Measurements from ENCODE around the gene VSTM4. TPM values are rescaled to one million over a fixed set of nuclear protein-coding genes. Genes with fewer than 3 reads are reported as not detected.

Gene VSTM4
- polyA plus RNA-seq, 1 donor, result 15.8 TPM

DNA sequence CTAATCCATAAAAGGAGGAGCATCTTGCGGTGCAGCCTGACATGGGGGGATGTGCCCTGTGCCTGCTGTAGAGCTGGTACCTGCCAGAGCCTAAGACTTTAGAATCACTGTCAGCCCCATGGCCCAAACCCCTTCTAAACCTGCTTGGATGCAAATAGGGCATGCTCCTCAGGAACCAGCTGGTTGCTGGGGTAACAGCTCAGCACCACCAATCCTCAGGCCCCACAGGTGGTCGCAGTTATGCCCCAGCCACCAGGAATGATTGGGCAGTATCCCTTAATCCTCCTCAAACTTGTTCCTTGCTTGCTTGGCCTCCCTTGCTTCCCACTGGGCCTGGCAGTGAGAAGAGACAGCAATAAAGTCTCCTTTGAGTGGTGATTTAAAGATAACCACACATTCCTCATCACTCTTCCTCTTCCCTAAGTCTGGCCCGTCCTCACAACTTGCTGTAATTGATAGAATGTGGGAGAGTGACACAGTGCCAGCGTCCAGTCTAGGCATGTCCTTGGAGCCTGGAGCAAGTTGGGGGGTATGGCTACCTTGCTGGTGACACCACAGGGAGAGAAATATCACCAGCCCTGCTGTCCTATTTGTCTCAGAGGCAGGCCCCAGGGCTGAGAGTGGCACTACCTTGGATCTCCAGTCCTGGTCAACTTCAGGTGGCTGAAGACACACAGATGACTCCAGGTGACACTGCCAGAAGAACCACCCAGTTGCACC, 43.0 kb downstream of the VSTM4 start:
- DNase-seq, result no peak

DNA sequence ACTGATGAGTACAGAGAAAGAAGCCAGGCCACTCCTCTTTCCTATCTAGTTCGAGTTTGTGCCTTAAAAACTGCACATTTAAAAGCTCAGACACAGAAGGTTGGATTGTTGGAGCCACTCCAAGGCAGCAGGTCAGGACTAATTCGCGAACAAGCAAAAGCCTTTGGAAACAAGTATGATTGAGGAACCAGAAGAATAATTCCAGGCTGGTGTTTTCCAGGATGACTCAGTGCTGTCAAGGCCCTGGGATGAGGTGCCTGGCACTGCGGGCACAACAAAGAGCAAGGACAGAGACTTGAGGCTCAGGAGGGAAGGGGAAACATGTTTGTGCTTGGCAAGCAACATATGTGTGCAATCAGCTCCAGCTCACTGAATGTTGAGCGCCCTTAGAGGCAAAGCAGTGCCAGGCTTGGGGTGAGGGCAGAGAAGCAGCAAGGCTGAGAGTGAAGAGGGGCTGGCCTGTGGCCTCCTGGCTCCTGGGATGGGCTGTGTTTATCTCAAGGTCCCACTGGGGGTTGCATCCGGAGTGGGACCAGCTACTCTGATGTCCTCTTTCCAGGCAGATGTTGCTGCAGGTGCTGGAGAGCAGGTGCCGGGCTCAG, 44.1 kb downstream of the VSTM4 start:
- DNase-seq, result no peak

DNA sequence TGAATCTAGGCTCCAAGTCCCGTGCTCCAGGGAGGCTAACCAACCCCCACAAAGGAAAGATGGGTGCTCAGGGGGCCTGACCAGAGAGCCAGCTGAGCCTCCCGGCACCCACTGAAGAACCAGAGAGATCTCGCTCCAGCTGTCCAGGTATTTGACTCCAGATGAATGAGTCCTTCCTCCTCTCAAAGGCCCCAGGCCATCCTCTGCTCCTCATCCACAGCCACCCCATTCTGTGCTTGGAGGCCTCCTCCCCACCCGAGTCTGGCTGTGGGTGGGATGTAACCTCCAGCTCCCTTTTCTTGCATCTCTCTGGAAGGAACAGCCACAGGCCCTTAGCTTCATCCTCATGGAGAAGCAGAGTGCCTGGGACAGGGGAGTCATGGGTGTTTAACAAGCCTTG, 44.6 kb downstream of the VSTM4 start:
- no peak for DNase-seq

DNA sequence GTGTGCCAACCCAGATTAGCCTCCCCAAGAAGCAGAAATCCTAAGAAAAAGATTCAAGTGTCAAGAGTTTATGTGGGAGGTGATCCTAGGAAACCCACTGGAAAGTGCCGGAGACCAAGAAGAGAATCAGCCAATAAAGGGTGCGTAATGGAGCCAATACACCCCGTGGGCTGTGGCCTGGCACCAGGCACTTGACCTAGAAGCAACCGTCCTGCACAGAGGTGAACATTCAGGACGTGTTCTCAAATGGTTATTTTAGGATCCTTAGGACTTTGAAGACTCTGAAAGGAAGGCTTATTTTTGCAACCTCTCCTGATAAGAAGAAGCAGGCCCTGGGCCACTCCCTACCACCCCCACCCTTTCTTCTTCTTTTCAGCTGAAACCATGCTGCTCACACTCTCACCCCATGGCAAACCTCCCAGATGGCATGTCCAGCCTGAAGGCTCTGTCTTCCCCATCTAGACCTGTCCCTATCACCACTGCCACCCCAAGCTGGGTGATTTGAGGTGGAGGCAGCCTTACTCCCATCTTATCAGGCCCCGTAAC, 46.6 kb downstream of the VSTM4 start:
- DNase-seq, result no peak

DNA sequence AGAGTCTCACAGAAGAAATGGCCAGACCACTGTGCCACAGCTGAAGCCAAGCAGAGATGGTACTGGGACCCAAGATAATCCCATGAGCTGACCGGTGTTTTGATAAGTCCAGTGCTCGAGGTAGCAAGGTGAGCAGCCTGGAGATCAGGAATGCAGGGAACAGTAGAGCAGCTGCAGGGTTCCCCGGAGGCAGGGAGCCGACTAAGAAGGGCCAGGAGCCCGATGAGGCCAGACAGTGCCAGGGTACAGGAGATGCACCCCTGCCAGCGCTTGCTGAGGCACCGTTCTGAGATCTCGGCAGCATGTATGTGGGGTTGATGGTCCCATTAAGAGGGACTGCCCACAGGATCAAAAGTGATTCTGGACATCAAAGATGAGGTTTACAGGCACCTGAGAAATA, 47.1 kb downstream of the VSTM4 start:
- DNase-seq, result no peak

DNA sequence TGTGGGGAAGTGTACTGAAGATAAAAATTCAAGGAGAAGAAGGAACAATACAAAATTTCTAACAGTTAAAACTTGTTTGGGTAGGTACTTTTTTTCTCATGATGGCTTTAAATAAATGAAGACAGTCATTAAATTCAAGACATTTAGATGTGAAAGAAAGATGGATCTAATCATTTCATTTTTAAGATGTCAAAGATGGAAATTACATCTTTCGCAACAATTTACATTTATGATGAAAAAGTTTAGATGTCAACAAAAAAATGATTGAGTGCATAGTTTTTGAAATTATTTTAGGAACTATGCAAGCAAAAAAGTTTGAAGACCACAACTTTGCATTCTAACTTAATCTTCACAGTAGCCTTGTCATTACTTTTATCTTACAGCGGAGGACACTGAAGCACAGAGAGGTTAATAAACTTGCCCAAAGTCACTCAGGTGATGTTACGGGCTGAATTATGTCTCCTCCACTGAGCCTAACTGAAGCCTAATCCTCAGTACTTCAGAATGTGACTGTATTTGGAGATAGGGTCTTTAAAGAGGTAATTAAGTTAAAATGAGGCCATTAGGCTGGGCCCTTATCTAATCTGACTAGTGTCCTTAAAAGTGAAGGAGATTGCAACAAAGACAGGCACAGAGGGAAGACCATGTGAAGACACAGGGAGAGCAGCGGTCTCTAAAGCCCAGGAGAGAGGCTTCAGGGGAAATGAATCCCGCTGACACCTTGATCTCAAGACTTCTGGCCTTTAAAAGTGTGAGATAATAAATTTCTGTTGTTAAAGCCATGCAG, 48.2 kb downstream of the VSTM4 start:
- DNase-seq, result no peak

DNA sequence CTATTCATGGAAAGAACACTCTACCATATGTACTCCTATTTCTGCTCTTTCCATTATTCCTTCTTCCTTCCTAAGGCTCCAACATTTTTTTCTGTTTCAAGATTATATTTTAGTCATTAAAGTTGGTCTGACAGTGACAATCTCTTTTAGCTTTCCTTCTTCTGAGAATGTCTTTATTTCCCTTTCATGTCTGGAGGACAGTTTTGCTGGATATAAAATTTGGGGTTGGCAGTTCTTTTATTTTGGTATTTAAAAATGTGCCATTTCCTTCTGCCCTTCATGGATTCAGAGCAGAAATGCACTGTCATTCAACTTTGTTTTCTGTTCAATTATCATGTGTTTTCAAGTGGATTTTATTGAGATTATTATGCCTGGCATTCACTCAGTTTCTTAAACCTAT, 53.1 kb downstream of the VSTM4 start:
- no peak for DNase-seq

DNA sequence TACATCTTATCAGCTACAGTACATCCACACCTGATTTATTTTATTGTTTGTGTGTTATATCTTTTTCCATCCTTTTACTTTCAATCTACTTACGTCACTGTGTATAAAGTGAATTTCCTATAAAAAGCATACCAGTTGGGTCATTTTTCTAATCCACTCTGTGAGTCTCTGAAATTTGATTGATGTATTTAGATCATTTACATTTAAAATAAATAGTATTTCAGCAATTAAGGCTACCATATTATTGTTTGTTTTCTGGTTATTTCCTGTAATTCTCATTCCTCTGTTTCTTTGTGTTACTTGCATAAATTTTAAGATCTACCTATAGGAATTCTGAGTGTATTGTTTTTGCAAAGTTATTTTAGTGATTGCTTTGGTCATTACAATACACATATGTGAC, 53.7 kb downstream of the VSTM4 start:
- DNase-seq, result no peak

DNA sequence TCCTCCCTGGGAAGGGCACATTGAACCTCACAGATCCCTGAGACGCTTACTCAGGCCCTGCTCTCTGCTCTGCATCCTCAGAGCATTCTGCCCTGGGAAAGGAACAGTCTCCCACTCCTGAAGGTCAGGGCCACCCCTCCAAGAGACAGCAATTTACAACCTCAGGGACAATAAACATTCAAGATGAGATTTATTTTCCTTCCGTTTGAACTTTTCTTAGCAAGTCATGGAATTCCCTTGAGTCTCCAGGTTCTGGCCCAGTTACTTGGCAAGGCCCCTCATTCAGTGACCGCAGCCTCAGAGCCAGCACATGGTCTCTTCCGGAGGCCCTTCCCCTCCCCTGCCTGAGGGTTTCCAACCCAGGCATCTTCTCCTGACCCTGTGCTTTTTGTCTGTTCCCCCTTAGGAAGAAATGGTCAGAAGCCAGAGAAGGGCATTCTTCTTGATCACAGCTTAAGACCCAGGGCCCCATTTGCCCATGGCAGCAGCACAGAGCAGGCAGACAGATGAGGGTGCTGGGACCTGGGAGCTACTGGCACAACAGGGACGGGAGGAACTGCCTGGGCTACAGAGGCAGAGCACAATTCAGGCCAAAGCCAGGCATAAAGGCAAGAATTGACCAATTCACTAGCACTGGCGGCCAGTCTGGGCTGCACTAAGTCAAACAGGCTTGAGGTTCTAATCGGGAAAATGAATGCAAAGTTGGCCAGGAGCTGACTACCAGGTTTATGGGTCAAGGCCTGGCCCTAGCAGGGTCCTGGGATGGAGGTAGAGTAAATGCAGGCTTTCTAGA, 56.7 kb downstream of the VSTM4 start:
- no peak for DNase-seq

DNA sequence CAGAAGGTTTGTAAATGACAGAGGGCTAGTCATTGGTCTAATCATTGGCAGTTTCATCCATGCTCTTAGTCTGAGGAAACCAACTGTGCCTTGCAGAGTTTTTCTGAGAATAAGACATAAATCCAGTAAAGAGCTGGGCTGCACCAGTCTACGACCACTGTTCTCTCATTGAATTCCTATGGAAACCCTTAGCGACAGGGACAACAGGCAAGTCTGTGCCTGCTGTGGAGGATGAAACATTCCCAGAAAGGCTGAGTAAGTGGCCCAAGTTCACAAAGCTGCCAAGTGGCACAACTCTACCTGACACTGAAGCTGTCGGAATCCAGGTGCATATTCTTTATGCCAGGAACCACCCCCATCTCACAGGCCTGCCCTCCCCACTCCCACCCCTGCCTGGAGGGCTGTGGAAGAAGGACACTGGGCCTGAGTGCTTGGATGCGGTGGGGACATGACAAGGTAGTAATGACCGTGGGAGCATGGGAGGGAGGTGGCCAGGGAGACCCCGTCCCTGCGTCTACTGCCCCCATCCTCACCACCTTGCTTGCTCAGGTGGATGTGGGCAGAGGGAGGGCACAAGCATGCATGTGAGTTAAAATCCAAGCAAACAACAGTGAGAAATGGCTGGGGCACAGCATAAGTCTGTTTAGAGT, 58.0 kb downstream of the VSTM4 start:
- no peak for DNase-seq

DNA sequence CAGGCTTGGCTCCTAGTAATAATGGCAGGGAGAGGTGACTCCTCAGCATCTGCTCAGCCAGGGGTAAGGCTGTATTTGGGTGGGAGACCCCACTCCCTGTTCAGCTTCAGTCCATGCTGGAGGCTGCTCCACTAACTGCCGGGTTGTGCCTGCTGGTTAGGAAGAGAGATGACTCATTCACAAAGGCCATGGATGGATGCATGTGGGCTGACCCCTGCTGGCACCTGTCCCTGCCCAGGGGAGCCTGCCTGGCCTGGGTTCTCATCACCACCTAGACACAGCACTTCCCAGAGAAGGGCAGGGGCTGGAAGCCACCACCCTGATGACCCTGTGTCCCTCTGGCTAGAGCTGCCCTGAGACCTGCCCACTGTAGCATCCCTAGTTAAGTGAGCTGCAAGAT, 59.0 kb downstream of the VSTM4 start:
- DNase-seq, result no peak

DNA sequence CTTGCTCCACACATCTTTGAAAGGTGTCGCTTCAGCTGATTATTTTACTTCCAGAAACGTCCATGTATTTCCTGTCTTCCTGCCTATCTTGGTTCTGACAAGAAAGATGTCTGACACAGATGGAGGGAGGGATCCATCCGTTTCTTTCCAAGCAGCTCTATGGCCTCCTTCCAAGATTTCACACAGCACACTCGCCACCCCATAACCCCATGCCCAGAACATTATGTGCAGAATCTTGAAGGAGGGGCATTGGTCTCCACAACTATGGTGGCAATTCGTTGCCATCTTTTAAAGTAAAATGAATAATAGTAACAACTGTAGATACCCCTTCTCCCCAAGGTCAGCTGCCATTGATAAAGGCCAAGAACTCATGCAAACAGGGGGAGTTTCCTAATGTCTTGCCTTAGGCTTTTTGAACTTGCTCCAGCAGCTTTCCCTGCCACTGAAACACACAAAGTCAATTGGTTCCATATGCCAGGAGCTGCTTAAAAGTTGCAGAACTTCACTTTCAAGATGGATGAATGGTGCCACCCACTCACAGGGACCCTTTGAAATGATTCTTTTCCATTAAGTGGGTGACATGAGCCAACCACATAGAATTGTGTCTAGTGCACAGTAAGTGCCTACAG, 60.0 kb downstream of the VSTM4 start:
- no peak for DNase-seq

DNA sequence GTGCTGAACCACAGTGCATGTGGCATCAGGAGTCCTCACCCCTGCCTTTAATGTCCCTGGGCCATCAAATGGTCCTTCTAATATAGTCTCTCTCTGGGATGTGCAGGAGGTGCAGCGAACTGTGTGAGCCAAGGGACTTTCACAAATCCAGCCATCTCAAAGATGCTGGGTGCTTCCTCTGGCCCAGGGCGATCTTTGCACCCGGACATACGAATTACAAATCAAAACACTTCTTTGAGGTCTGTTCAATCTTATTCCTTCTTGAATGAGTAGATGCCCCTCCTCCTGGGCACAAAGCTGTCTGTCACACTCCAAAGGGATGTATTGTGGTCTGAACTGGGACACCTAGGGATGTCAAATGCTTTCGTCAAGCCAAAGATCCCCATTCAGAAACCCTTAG, 60.6 kb downstream of the VSTM4 start:
- DNase-seq, result no peak

DNA sequence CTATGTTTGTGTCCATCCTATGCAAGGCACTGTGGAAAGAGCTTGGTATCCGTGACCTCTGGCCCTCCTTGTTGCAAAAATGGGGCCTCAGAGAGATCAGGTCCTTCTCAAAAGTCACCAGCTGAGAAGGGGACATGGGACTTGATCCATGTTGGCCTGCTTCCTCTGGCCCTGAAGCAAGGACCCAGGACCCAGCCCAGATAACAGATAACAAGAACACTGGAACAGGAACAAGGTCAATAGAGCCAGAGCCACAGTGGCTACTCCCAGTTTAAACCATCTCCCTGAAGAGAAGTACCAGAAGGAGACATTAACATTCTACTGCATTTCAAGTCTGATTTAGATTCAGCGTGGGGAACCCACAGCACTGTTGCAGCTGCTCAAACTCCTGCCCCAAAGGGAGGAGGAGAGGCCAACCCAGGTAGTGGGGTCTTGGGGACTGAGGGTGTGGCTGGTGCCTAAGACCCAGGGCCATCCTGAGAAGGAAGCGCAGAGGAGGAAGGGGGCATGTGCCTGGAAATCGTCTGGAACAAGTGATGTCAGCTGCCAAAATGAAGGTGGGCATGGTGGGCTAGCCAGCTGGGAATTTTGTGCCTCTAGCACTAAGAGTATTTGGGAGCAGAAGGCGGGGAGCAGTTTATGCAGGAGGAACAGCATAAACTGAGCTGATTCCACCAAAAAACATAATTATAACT, 61.2 kb downstream of the VSTM4 start:
- DNase-seq, result no peak

DNA sequence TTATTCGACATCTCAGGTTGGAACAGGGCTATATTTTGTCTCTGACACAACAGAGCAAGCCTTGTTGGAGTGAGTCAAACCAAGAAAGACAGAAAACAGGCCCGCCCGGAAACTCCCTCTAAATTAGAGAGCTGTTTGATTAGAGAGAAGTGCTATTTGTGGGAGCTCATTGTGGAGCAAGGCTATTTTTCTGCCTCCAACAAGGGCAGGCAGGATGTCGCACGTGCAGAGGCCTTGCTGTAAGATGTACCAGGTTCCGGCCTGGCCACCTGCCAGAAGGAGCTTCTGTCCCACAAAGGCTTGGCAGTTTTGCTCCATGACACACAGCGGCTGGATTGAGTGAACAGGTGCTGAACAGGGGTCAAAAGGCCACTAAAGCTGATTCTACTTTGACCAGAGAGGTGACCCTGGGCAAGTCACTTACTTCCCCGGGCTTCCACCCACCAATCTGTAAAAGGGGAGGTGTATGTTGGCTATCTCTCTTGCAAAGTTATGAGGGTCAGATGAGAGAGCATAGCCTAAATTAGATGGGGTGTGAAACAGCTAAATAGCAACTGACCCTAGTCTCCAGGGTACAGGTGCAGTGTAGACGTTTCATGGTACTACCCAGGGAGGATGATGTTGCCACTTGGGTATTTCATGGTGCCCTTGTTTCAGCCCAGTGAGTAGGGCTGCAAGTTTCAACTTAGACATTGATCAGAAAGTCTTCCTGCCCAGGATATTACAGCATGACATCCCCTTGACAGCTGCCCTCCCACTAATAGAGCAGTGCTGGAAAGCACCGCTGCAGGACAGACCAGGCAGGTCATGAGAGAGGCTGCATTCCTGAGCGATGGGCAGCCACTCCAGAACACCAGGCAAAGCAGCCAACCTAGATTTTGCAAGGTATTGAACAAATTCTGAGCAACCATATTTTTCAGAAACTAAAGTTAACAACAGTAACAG, 62.0 kb downstream of the VSTM4 start:
- no peak for DNase-seq

DNA sequence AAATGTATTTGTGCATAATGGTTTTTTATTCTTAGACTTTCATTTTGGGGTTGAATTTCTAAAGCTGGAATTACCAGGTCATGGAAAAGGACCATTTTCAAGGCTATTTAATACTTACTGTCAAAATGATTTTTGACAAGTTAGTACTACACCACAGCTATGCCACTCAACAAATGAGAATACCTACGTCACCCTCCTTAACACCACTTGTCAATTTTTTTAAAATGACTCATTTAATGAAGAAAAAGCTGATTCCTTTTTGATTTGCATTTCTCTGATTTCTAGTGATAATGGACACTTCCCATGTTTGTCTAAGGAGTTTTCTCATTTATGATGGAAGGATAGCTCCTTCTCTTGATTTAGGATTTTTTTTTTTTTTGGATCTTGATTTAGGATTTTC, 63.3 kb downstream of the VSTM4 start:
- DNase-seq, result no peak

DNA sequence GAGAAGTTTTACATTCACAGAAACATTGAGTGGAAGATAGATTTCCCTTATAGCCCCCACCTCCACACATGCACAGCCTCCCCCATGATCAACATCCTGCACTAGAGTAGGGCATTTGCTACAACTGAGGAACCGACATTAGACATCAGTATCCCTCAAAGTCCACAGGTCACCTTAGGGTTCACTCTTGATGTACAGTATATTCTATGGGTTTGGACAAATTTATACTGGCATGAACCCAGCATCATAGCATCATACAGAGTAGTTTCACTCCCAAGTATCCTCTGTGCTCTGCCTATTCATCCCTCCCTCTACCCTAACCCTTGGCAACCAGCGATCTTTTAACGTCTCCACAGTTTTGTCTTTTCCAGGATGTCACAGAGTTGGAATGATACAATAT, 64.4 kb downstream of the VSTM4 start:
- DNase-seq, result no peak

DNA sequence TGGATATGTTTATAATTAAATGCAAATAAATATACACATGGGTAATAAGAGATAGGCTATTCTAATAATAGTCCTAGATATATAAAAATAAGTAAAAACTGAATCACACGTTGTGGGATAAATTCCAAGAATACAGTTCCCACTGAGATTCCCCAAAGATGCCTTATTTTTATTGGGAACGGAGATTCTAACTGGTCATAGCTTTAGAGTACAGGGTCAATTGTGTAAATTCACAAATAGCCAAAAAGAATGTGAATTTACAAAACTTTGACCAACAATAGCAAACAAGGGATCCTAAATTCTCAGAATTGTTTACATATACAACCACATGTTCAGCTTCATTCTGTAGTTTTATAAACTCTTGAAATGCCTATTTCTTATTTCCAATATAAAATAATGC, 65.0 kb downstream of the VSTM4 start:
- DNase-seq, result no peak

DNA sequence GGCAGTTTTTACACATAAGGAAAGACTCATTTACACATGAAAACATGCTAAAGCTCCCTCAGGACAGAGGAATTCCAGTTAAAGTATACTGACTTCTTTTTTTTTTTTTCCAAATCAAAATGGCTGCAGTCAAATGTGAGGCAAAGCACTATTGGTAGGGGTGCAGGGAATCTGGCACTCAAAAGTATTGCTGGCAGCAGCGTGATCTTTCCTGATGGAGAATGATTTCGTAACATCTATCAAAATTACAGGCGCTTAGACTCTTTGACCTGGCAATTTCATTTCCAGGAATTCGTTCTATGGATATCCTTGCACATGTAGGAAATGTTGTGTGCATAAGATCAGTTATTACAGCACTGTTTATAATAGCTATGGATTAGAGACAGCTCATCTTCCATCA, 65.7 kb downstream of the VSTM4 start:
- no peak for DNase-seq

All from left kidney (tissue), 2 donors.